OCI-LY7 (cell line): ENCODE results near the gene ZNF836.

Experiments
- CTCF ChIP-seq: fragments of 200-600 bp; sonication (generic); conservative IDR thresholded peaks from 2 replicates; pipeline ENCODE4 v1.5.1; 2014; ENCODE audit warnings: mild to moderate bottlenecking, antibody characterized with exemption, low read length, moderate library complexity, mixed read lengths
- EZH2phosphoT487 ChIP-seq: fragments of 200-600 bp; sonication (generic); IDR thresholded peaks from 2 replicates; pipeline ENCODE4 v1.6.1; 2018; ENCODE audit warnings: low read depth, borderline replicate concordance, mild to moderate bottlenecking, mixed run types, antibody characterized with exemption, low read length, moderate library complexity, mixed read lengths

GRCh38 chr19:52200044-52200443 lies 28.6 kb upstream of the ZNF836 start:
- TF ChIP-seq CTCF (no peak), EZH2phosphoT487 (no peak)
